CD4-positive, alpha-beta T cell treated with Interleukin-15 for 1 hour (primary cell): ENCODE data around the gene C1orf56.
A peak's percentile ranks its signal among the peaks of the same experiment; 100 is the strongest.
"Not testable (repeated sequence)": the region's sequence is repeated elsewhere in the genome, so short reads cannot be mapped to it uniquely, and the experiment has no call there.

ENCODE experiments used
- DNase-seq: peaks from one replicate; pipeline ENCODE4 v3.0.0-alpha.2; 2020

C1orf56 gene

GRCh38 chr1:151065089-151065645 is 17.6 kb downstream of the C1orf56 start:
- DNase-seq = no peak

GRCh38 chr1:151067185-151067584 is 19.6 kb downstream of the C1orf56 start:
- no peak for DNase-seq

- no peak for DNase-seq
Measured at GRCh38 chr1:151069103-151069486, 21.5 kb downstream of the C1orf56 start.

- peak; percentile 88 for DNase-seq
Measured at GRCh38 chr1:151070474-151071276, 23.1 kb downstream of the C1orf56 start, which contains the start of gene GABPB2. Gene GABPB2 (plus strand): TSS chr1:151070761. CDS start chr1:151088190, 17,429 bp downstream.

GRCh38 chr1:151072224-151072623 is 24.7 kb downstream of the C1orf56 start:
- DNase-seq = no peak

- no peak for DNase-seq
Measured at GRCh38 chr1:151085953-151086559, 38.5 kb downstream of the C1orf56 start.

GRCh38 chr1:151097426-151097825 is 49.9 kb downstream of the C1orf56 start:
- not testable (repeated sequence) for DNase-seq

DNA sequence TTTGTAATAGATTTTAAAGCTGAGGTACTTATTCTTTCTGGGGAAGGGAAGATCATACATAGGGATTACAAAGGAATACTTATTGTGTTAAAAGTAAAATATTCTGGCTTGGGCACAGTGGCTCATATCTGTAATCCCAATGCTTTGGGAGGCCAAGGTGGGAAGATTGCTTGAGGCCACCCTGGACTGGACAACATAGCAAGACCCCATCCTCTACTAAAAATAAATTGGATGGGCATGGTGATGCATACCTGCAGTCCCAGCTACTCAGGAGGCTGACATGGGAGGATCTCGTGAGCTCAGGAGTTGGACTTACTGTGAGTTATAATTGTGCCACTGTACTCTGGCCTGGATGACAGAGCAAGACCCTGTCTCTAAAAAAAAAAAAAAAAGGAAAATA is 50.6 kb downstream of the C1orf56 start:
- no peak for DNase-seq
